HEK293 (cell line): Measurements from ENCODE around the gene SMIM29.

Source experiments
- CTCF ChIA-PET: fragments of 350-600 bp; formaldehyde crosslinking; extraction: SDS; loops from one replicate; lab custom pipeline; 2021; ENCODE audit warnings: antibody characterized with exemption; lab: Yijun Ruan, JAX
- POLR2A ChIA-PET: fragments of 300-600 bp; formaldehyde crosslinking; extraction: SDS; loops from one replicate; lab custom pipeline; 2020; ENCODE audit warnings: antibody characterized with exemption, inconsistent platforms; lab: Yijun Ruan, JAX
- H3K27ac ChIP-seq: fragments of 200-500 bp; sonication (Bioruptor generic); 2 replicates; pipeline ENCODE4 v1.5.1; 2014; ENCODE audit warnings: low read depth, low read length, control low read depth, inconsistent platforms; ENCODE audit errors: extremely low read depth
- H3K36me3 ChIP-seq, 2 experiments: fragments of 200-500 bp in 1 of 2; sonication (Bioruptor generic) in 1 of 2; 1 replicate in 1 of 2; 2 replicates in 1 of 2; pipeline ENCODE4 v1.5.1; 2014 to 2017; ENCODE audit warnings: inconsistent platforms in 2 of 2, low read length in 2 of 2; ENCODE audit not compliant: control insufficient read depth in 2 of 2, insufficient read depth in 1 of 2
- H3K4me1 ChIP-seq: fragments of 200-500 bp; sonication (Bioruptor generic); 2 replicates; pipeline ENCODE4 v1.5.1; 2014; ENCODE audit warnings: mild to moderate bottlenecking, low read length, inconsistent platforms; ENCODE audit not compliant: control insufficient read depth, insufficient read depth
- H3K4me3 ChIP-seq: 2 replicates; pipeline ENCODE4 v1.5.1; 2011; ENCODE audit warnings: low read depth, mild to moderate bottlenecking, control low read depth, low read length, moderate library complexity
- H3K9me3 ChIP-seq: fragments of 200-500 bp; sonication (Bioruptor generic); 2 replicates; pipeline ENCODE4 v1.5.1; 2014; ENCODE audit warnings: low read depth, low read length, inconsistent platforms; ENCODE audit not compliant: control insufficient read depth, insufficient read depth
- BCL11A ChIP-seq: fragments of 450-650 bp; formaldehyde crosslinking; IDR thresholded peaks from 2 replicates; pipeline ENCODE4 v1.5.1; 2016; ENCODE audit warnings: low read depth, missing biosample characterization, missing genetic modification characterization
- GLI2 ChIP-seq: fragments of 450-650 bp; formaldehyde crosslinking; IDR thresholded peaks from 2 replicates; pipeline ENCODE4; 2017; ENCODE audit warnings: missing biosample characterization, missing genetic modification characterization, low read depth, borderline replicate concordance
- HIC1 ChIP-seq: fragments of 450-650 bp; formaldehyde crosslinking; IDR thresholded peaks from 2 replicates; pipeline ENCODE4 v1.5.1; 2016; ENCODE audit warnings: missing biosample characterization, missing genetic modification characterization
- KLF10 ChIP-seq: fragments of 450-650 bp; IDR thresholded peaks from 2 replicates; pipeline ENCODE4 v1.5.1; 2018; ENCODE audit warnings: missing biosample characterization, mild to moderate bottlenecking, missing genetic modification characterization
- MYNN ChIP-seq: fragments of 450-650 bp; formaldehyde crosslinking; IDR thresholded peaks from 2 replicates; pipeline ENCODE4 v1.5.1; 2016; ENCODE audit warnings: missing biosample characterization, missing genetic modification characterization, borderline replicate concordance
- REST ChIP-seq: fragments of 450-650 bp; formaldehyde crosslinking; IDR thresholded peaks from 2 replicates; pipeline ENCODE4 v1.5.1; 2016; ENCODE audit warnings: missing biosample characterization, missing genetic modification characterization
- SETDB1 ChIP-seq: IDR thresholded peaks from one replicate; pipeline ENCODE4 v1.6.1; 2017; ENCODE audit warnings: mild to moderate bottlenecking, low read length, moderate library complexity, mixed read lengths; ENCODE audit not compliant: insufficient read length
- SP3 ChIP-seq: fragments of 450-650 bp; formaldehyde crosslinking; IDR thresholded peaks from 2 replicates; pipeline ENCODE4 v1.5.1; 2016; ENCODE audit warnings: missing biosample characterization, missing genetic modification characterization
- ZBTB17 ChIP-seq: fragments of 450-650 bp; formaldehyde crosslinking; IDR thresholded peaks from 2 replicates; pipeline ENCODE4 v1.5.1; 2016; ENCODE audit warnings: missing biosample characterization, missing genetic modification characterization
- ZBTB20 ChIP-seq: fragments of 450-650 bp; formaldehyde crosslinking; IDR thresholded peaks from 2 replicates; pipeline ENCODE4 v1.5.1; 2016; ENCODE audit warnings: missing biosample characterization, missing genetic modification characterization
- ZBTB26 ChIP-seq: fragments of 450-650 bp; formaldehyde crosslinking; optimal IDR thresholded peaks from 2 replicates; pipeline ENCODE3; 2016; ENCODE audit warnings: missing biosample characterization, mild to moderate bottlenecking, missing genetic modification characterization
- ZNF121 ChIP-seq: fragments of 450-650 bp; formaldehyde crosslinking; IDR thresholded peaks from 2 replicates; pipeline ENCODE4 v1.5.1; 2016; ENCODE audit warnings: missing biosample characterization, missing genetic modification characterization
- ZNF138 ChIP-seq: fragments of 450-650 bp; formaldehyde crosslinking; IDR thresholded peaks from 2 replicates; pipeline ENCODE4 v1.5.1; 2016; ENCODE audit warnings: missing biosample characterization, missing genetic modification characterization, borderline replicate concordance
- ZNF26 ChIP-seq: fragments of 450-650 bp; formaldehyde crosslinking; IDR thresholded peaks from 2 replicates; pipeline ENCODE4 v1.5.1; 2016; ENCODE audit warnings: missing biosample characterization, missing genetic modification characterization
- ZNF341 ChIP-seq: fragments of 450-650 bp; formaldehyde crosslinking; IDR thresholded peaks from 2 replicates; pipeline ENCODE4; 2016; ENCODE audit warnings: low read depth, missing biosample characterization, missing genetic modification characterization
- ZNF488 ChIP-seq: fragments of 450-650 bp; formaldehyde crosslinking; IDR thresholded peaks from 2 replicates; pipeline ENCODE4 v1.5.1; 2016; ENCODE audit warnings: missing biosample characterization, missing genetic modification characterization
- ZNF521 ChIP-seq: fragments of 450-650 bp; formaldehyde crosslinking; IDR thresholded peaks from 2 replicates; pipeline ENCODE4 v1.5.1; 2017; ENCODE audit warnings: missing biosample characterization, mild to moderate bottlenecking, missing genetic modification characterization
- ZNF544 ChIP-seq: fragments of 450-650 bp; formaldehyde crosslinking; IDR thresholded peaks from 2 replicates; pipeline ENCODE4 v1.5.0; 2017; ENCODE audit warnings: missing biosample characterization, missing genetic modification characterization
- ZNF747 ChIP-seq: fragments of 450-650 bp; formaldehyde crosslinking; IDR thresholded peaks from 2 replicates; pipeline ENCODE4 v1.5.1; 2016; ENCODE audit warnings: missing biosample characterization, missing genetic modification characterization
- ZNF776 ChIP-seq: fragments of 450-650 bp; formaldehyde crosslinking; IDR thresholded peaks from 2 replicates; pipeline ENCODE4 v1.5.0; 2017; ENCODE audit warnings: missing biosample characterization, missing genetic modification characterization, borderline replicate concordance

The SMIM29 gene

GRCh38 chr6:34229877-34230276 is 18.9 kb downstream of the SMIM29 start:
- CTCF ChIA-PET = interaction anchor here (0.7 to 2.1 kb wide), 5 partner anchors 17 to 201 kb away, joined by 3 to 8 read pairs (median 3); no protein-coding TSS in a partner anchor
- TF ChIP-seq ZNF121 (tag by site-specific recombination) (no peak), ZNF488 (tag by site-specific recombination) (no peak), ZNF776 (tag by site-specific recombination) (no peak), ZNF138 (tag by site-specific recombination) (no peak), MYNN (tag by site-specific recombination) (no peak), HIC1 (tag by site-specific recombination) (no peak), KLF10 (tag by site-specific recombination) (no peak), ZNF26 (no peak), ZBTB26 (tag by site-specific recombination) (no peak), SP3 (tag by site-specific recombination) (no peak), ZNF341 (tag by site-specific recombination) (no peak), ZBTB20 (tag by site-specific recombination) (no peak), ZNF747 (no peak), ZNF521 (tag by site-specific recombination) (no peak), SETDB1 (no peak), BCL11A (tag by site-specific recombination) (no peak), REST (tag by site-specific recombination) (no peak), ZNF544 (no peak), ZBTB17 (tag by site-specific recombination) (no peak), GLI2 (tag by site-specific recombination) (no peak)
- H3K27ac ChIP-seq = no peak overlapping the region

More at GRCh38 chr6:34229877-34230276, 18.9 kb downstream of the SMIM29 start:
- Histone ChIP-seq H3K9me3 (no peaks in the 10 kb centered on the region), H3K4me3 (no peak overlapping the region), H3K36me3 (no peaks in the 10 kb centered on the region), H3K4me1 (no peaks in the 10 kb centered on the region)
- POLR2A ChIA-PET = interaction anchor here (0.6 kb wide), 1 partner anchor 193 kb away, joined by 3 read pairs; no protein-coding TSS in a partner anchor
